Calu3 (cell line): Measurements from ENCODE around the gene KIF1B. TPM values are rescaled to one million over a fixed set of nuclear protein-coding genes. Genes with fewer than 3 reads are reported as not detected.

Experiments
- BruUV-seq: library from RNA; stranded (reverse); fragments of 400-500 nt; replicated peaks from 2 replicates; lab custom pipeline; 2021; lab: Mats Ljungman, UMichigan
- CTCF ChIA-PET: fragments of 300-600 bp; sonication (Branson Sonifier 250); formaldehyde crosslinking; loops from one replicate; lab custom pipeline; 2022; ENCODE audit warnings: antibody characterized with exemption; lab: Charles Lee
- DNase-seq: peaks from one replicate; pipeline ENCODE4 v3.0.0; 2022
- H3K27ac Mint-ChIP-seq: one replicate; pipeline ENCODE4 v1.8.0; 2022; ENCODE audit warnings: mixed read lengths; ENCODE audit not compliant: unreplicated experiment
- H3K27me3 Mint-ChIP-seq: one replicate; pipeline ENCODE4 v1.8.0; 2022; ENCODE audit warnings: mixed read lengths; ENCODE audit not compliant: unreplicated experiment
- H3K36me3 Mint-ChIP-seq: one replicate; pipeline ENCODE4 v1.8.0; 2022; ENCODE audit warnings: mild to moderate bottlenecking, moderate library complexity, mixed read lengths; ENCODE audit not compliant: insufficient read depth, unreplicated experiment
- H3K4me1 Mint-ChIP-seq: one replicate; pipeline ENCODE4 v1.8.0; 2022; ENCODE audit warnings: mild to moderate bottlenecking, low read depth, mixed read lengths; ENCODE audit not compliant: unreplicated experiment
- H3K4me3 Mint-ChIP-seq: one replicate; pipeline ENCODE4 v1.8.0; 2022; ENCODE audit warnings: mild to moderate bottlenecking, low read depth, moderate library complexity, mixed read lengths; ENCODE audit not compliant: unreplicated experiment
- H3K9me3 Mint-ChIP-seq: one replicate; pipeline ENCODE4 v1.8.0; 2022; ENCODE audit warnings: low read depth, mixed read lengths; ENCODE audit not compliant: unreplicated experiment
- CTCF ChIP-seq: fragments of 200-600 bp; IDR thresholded peaks from one replicate; pipeline ENCODE4 v1.8.0; 2022; ENCODE audit warnings: antibody characterized with exemption; ENCODE audit not compliant: unreplicated experiment
- intact Hi-C: fragments of 100-400 bp; cut with micrococcal nuclease; formaldehyde crosslinking; loops from one replicate; pipeline ENCODE4 v1.10.0; 2022; ENCODE audit not compliant: unreplicated experiment
- total RNA-seq: library from RNA; stranded (reverse); gene quantifications from 2 replicates; pipeline ENCODE4 v1.2.3, GENCODE V29; 2022

Gene KIF1B
- total RNA-seq, 1 experiment from 2014 or later: 17.1 TPM

- no TSS peak for BruUV-seq
- H3K36me3 Mint-ChIP-seq: peaks cover 22% of the 10 kb centered on the region
- CTCF ChIA-PET: interaction anchor here (0.7 kb wide), 1 partner anchor 30 kb away, joined by 4 read pairs; no protein-coding TSS in a partner anchor
Observed at GRCh38 chr1:10207810-10208209, 2.6 kb upstream of the KIF1B start.

GRCh38 chr1:10208537-10208936 is 1.8 kb upstream of the KIF1B start:
- no peak for TF ChIP-seq CTCF
- Mint-ChIP-seq H3K27me3 (no peaks in the 10 kb centered on the region), H3K4me3 (no peak overlapping the region), H3K36me3 (peaks cover 22% of the 10 kb centered on the region), H3K9me3 (no peaks in the 10 kb centered on the region), H3K27ac (no peak overlapping the region), H3K4me1 (peaks cover 9% of the 10 kb centered on the region)
- CTCF ChIA-PET: no interaction called here
- DNase-seq: no peak
- BruUV-seq: no TSS peak
- intact Hi-C loops: no loop called here

More at GRCh38 chr1:10207810-10208209, 2.6 kb upstream of the KIF1B start:
- H3K27me3 Mint-ChIP-seq: no peaks in the 10 kb centered on the region
- DNase-seq: no peak
- no peak for TF ChIP-seq CTCF
- peaks cover 9% of the 10 kb centered on the region for H3K4me1 Mint-ChIP-seq
- H3K27ac Mint-ChIP-seq: no peak overlapping the region
- no peaks in the 10 kb centered on the region for H3K9me3 Mint-ChIP-seq
- intact Hi-C loops: no loop called here
- no peak overlapping the region for H3K4me3 Mint-ChIP-seq

GRCh38 chr1:10209590-10209904 is 823 bp upstream of the KIF1B start:
- CTCF ChIA-PET: interaction anchor here (0.9 to 1.3 kb wide), 2 partner anchors 14 to 129 kb away, joined by 3 read pairs; no protein-coding TSS in a partner anchor
- no peaks in the 10 kb centered on the region for H3K27me3 Mint-ChIP-seq

GRCh38 chr1:10210841-10211804 is 753 bp downstream of the KIF1B start:
- TF ChIP-seq CTCF: no peak
- no TSS peak for BruUV-seq

More at GRCh38 chr1:10209590-10209904, 823 bp upstream of the KIF1B start:
- BruUV-seq: no TSS peak
- intact Hi-C loops: no loop called here
- Mint-ChIP-seq H3K27ac (peak overlapping the region; percentile 82), H3K36me3 (peaks cover 22% of the 10 kb centered on the region), H3K4me3 (peak overlapping the region; percentile 96), H3K9me3 (no peaks in the 10 kb centered on the region), H3K4me1 (peaks cover 9% of the 10 kb centered on the region)
- no peak for DNase-seq
- TF ChIP-seq CTCF: no peak

More at GRCh38 chr1:10210841-10211804, 753 bp downstream of the KIF1B start:
- Mint-ChIP-seq H3K4me1 (peaks cover 9% of the 10 kb centered on the region), H3K36me3 (peaks cover 22% of the 10 kb centered on the region), H3K27me3 (no peaks in the 10 kb centered on the region), H3K4me3 (peak overlapping the region; percentile 96), H3K27ac (peak overlapping the region; percentile 71), H3K9me3 (no peaks in the 10 kb centered on the region)
- CTCF ChIA-PET: interaction anchor here (0.6 to 1.3 kb wide), 4 partner anchors 15 to 475 kb away, joined by 3 read pairs; no protein-coding TSS in a partner anchor
- intact Hi-C loops: no loop called here
- peak; percentile 69 for DNase-seq
